Endodermal cell (in vitro differentiated cells): Measurements from ENCODE around the gene CKAP2L. TPM values are rescaled to one million over a fixed set of nuclear protein-coding genes. Genes with fewer than 3 reads are reported as not detected.

Source experiments
- DNase-seq: peaks from one replicate; pipeline ENCODE4 v3.0.0-alpha.2; 2017
- H3K27ac ChIP-seq: 2 replicates; pipeline ENCODE4 v1.5.1; 2013; ENCODE audit warnings: mild to moderate bottlenecking, low read depth, low read length, moderate library complexity
- H3K27me3 ChIP-seq: 2 replicates; pipeline ENCODE4 v1.6.1; 2013; ENCODE audit warnings: mild to moderate bottlenecking, low read length, moderate library complexity; ENCODE audit not compliant: insufficient read depth, control insufficient read depth, poor library complexity, severe bottlenecking
- H3K36me3 ChIP-seq: 2 replicates; pipeline ENCODE4 v1.7.0; 2013; ENCODE audit warnings: mild to moderate bottlenecking, low read length, moderate library complexity; ENCODE audit not compliant: control insufficient read depth, insufficient read depth
- H3K4me1 ChIP-seq: one replicate; pipeline ENCODE4 v1.7.0; 2013; ENCODE audit warnings: low read length; ENCODE audit not compliant: control insufficient read depth, insufficient read depth
- H3K4me3 ChIP-seq: 2 replicates; pipeline ENCODE4 v1.5.1; 2013; ENCODE audit warnings: mild to moderate bottlenecking, low read length, moderate library complexity
- H3K9ac ChIP-seq: 2 replicates; pipeline ENCODE4 v1.6.1; 2013; ENCODE audit warnings: mild to moderate bottlenecking, low read length, moderate library complexity; ENCODE audit not compliant: poor library complexity, severe bottlenecking; ENCODE audit errors: extremely low read depth
- H3K9me3 ChIP-seq: 2 replicates; pipeline ENCODE4 v1.6.1; 2013; ENCODE audit warnings: mild to moderate bottlenecking, low read length, moderate library complexity; ENCODE audit not compliant: control insufficient read depth
- H3K27ac Mint-ChIP-seq: 2 replicates; pipeline ENCODE4 v1.8.0; 2020; ENCODE audit warnings: mixed read lengths
- H3K27me3 Mint-ChIP-seq: 2 replicates; pipeline ENCODE4 v1.8.0; 2021; ENCODE audit warnings: mild to moderate bottlenecking, mixed read lengths; ENCODE audit not compliant: insufficient read depth
- H3K36me3 Mint-ChIP-seq: 2 replicates; pipeline ENCODE4 v1.8.0; 2020; ENCODE audit warnings: low read depth, mixed read lengths
- H3K4me1 Mint-ChIP-seq: 2 replicates; pipeline ENCODE4 v1.8.0; 2020; ENCODE audit warnings: mixed read lengths
- H3K4me3 Mint-ChIP-seq: 2 replicates; pipeline ENCODE4 v1.8.0; 2020; ENCODE audit warnings: mild to moderate bottlenecking, moderate library complexity, mixed read lengths
- H3K9me3 Mint-ChIP-seq: 2 replicates; pipeline ENCODE4 v1.8.0; 2020; ENCODE audit warnings: mild to moderate bottlenecking, mixed read lengths
- WGBS, 2 experiments: methylation state at CpG; one replicate each; pipeline versions ENCODE4 v1.1.5 to v1.1.7; 2013; ENCODE audit warnings: missing lambda C conversion rate in 2 of 2, mixed read lengths in 1 of 2; ENCODE audit not compliant: insufficient coverage in 1 of 2, insufficient read length in 1 of 2; 5-methylcytosine and 5-hydroxymethylcytosine counted together
- total RNA-seq, 2 donors: library from RNA; stranded (reverse); fragmentation: NEBNext Ultra II Directional in 1 of 2; extraction: Animal tissue kit (Norgen Biotek cat#: 25700) in 1 of 2; gene quantifications; 2 replicates in 1 of 2; 3 replicates in 1 of 2; pipeline ENCODE4 v1.2.1, GENCODE V29; 2021
- TF ChIP-seq, protein P1 (sequence below): fragments of 200-600 bp; sonication (generic); conservative IDR thresholded peaks from 2 replicates; pipeline ENCODE4 v1.5.0; 2021; ENCODE audit warnings: antibody characterized with exemption, mild to moderate bottlenecking

CKAP2L gene
- total RNA-seq, 2 donors from 2014 or later: 20.1 to 30.3 TPM

- TF ChIP-seq, protein P1, sequence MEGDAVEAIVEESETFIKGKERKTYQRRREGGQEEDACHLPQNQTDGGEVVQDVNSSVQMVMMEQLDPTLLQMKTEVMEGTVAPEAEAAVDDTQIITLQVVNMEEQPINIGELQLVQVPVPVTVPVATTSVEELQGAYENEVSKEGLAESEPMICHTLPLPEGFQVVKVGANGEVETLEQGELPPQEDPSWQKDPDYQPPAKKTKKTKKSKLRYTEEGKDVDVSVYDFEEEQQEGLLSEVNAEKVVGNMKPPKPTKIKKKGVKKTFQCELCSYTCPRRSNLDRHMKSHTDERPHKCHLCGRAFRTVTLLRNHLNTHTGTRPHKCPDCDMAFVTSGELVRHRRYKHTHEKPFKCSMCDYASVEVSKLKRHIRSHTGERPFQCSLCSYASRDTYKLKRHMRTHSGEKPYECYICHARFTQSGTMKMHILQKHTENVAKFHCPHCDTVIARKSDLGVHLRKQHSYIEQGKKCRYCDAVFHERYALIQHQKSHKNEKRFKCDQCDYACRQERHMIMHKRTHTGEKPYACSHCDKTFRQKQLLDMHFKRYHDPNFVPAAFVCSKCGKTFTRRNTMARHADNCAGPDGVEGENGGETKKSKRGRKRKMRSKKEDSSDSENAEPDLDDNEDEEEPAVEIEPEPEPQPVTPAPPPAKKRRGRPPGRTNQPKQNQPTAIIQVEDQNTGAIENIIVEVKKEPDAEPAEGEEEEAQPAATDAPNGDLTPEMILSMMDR: no peak
- no peaks in the 10 kb centered on the region for H3K36me3 ChIP-seq
- WGBS, 2 experiments: 88 to 96% methylated on average over 9 to 14 of the region's 14 CpGs
Observed at GRCh38 chr2:112688086-112688880, 76.1 kb downstream of the CKAP2L start.

GRCh38 chr2:112687522-112687921 is 76.9 kb downstream of the CKAP2L start:
- Histone ChIP-seq H3K4me1 (peaks cover 11% of the 10 kb centered on the region), H3K27me3 (no peaks in the 10 kb centered on the region), H3K9ac (no peak overlapping the region), H3K36me3 (no peaks in the 10 kb centered on the region), H3K4me3 (no peak overlapping the region), H3K9me3 (no peaks in the 10 kb centered on the region), H3K27ac (no peak overlapping the region)
- no peak for DNase-seq
- H3K4me1 Mint-ChIP-seq: peaks cover 25% of the 10 kb centered on the region
- TF ChIP-seq, protein P1: no peak
- WGBS, 2 experiments: 93 to 98% methylated on average over 6 of the region's 6 CpGs
- H3K27me3 Mint-ChIP-seq: no peaks in the 10 kb centered on the region
- H3K9me3 Mint-ChIP-seq: no peaks in the 10 kb centered on the region
- no peak overlapping the region for H3K27ac Mint-ChIP-seq
- H3K4me3 Mint-ChIP-seq: no peak overlapping the region
- H3K36me3 Mint-ChIP-seq: no peaks in the 10 kb centered on the region

More at GRCh38 chr2:112688086-112688880, 76.1 kb downstream of the CKAP2L start:
- no peak for DNase-seq
- Mint-ChIP-seq H3K4me3 (no peak overlapping the region), H3K27me3 (no peaks in the 10 kb centered on the region), H3K27ac (no peak overlapping the region), H3K36me3 (no peaks in the 10 kb centered on the region), H3K4me1 (peaks cover 30% of the 10 kb centered on the region), H3K9me3 (no peaks in the 10 kb centered on the region)
- Histone ChIP-seq H3K9me3 (no peaks in the 10 kb centered on the region), H3K4me1 (peaks cover 11% of the 10 kb centered on the region), H3K27ac (no peak overlapping the region), H3K4me3 (no peak overlapping the region), H3K27me3 (no peaks in the 10 kb centered on the region), H3K9ac (no peak overlapping the region)

Other genes starting within 250 kb of the CKAP2L start
- 10 to 100 TPM; 25.6 to 31.9 TPM for gene POLR1B, start 222.1 kb downstream of the CKAP2L start, total RNA-seq
- gene CHCHD5, start 180.0 kb downstream of the CKAP2L start, total RNA-seq: 10 to 100 TPM; 39.1 to 48.2 TPM
- 10 to 100 TPM; 67.3 to 86.7 TPM for gene SLC20A1, start 118.7 kb downstream of the CKAP2L start, total RNA-seq
- not detected for gene NT5DC4, start 43.6 kb downstream of the CKAP2L start, total RNA-seq
- 1 to 10 TPM in 1 of 2 donors, under 1 TPM in 1; 0.73 to 1.0 TPM for gene IL1A, start 19.9 kb upstream of the CKAP2L start, total RNA-seq
- gene IL1B, start 72.2 kb upstream of the CKAP2L start, total RNA-seq: not detected
- gene IL37, start 146.6 kb upstream of the CKAP2L start, total RNA-seq: not detected
- not detected for gene IL36G, start 213.4 kb upstream of the CKAP2L start, total RNA-seq
- gene IL36A, start 240.8 kb upstream of the CKAP2L start, total RNA-seq: not detected